Psoas muscle (tissue), 8 donors: ENCODE results near the gene CAP2. TPM values are rescaled to one million over a fixed set of nuclear protein-coding genes. Genes with fewer than 3 reads are reported as not detected.
"Not testable (repeated sequence)": the region's sequence is repeated elsewhere in the genome, so short reads cannot be mapped to it uniquely, and the experiment has no call there.

ENCODE experiments used
- ATAC-seq, 4 donors: fragments of 200-7000 bp; cut with Tn5 transposase; one replicate each; pipeline ENCODE4 v1.9.1; 2020; ENCODE audit warnings: moderate library complexity in 3 of 4, mild to moderate bottlenecking in 2 of 4
- DNase-seq, 2 donors: peaks; one replicate each; pipeline ENCODE4 v3.0.0-alpha.2; 2020
- H3K27ac ChIP-seq: fragments of 200-600 bp; one replicate; pipeline ENCODE4 v1.8.0; 2022
- H3K27me3 ChIP-seq, 3 donors: fragments of 200-600 bp in 1 of 3; one replicate each; pipeline versions ENCODE4 v1.6.1 to v1.8.0; 2013 to 2022; ENCODE audit warnings: low read length in 2 of 3, mild to moderate bottlenecking in 2 of 3, moderate library complexity in 1 of 3; ENCODE audit not compliant: insufficient read depth in 3 of 3
- H3K36me3 ChIP-seq, 2 donors: fragments of 200-600 bp in 1 of 2; one replicate each; pipeline versions ENCODE4 v1.6.1 to v1.8.0; 2013 to 2022; ENCODE audit warnings: low read depth in 1 of 2, mild to moderate bottlenecking in 1 of 2, moderate library complexity in 1 of 2; ENCODE audit not compliant: insufficient read depth in 1 of 2
- H3K4me1 ChIP-seq: fragments of 200-600 bp; one replicate; pipeline ENCODE4 v1.8.0; 2022
- H3K4me3 ChIP-seq: fragments of 200-600 bp; one replicate; pipeline ENCODE4 v1.8.0; 2022; ENCODE audit warnings: mild to moderate bottlenecking
- H3K9me3 ChIP-seq: fragments of 200-600 bp; one replicate; pipeline ENCODE4 v1.8.0; 2022
- WGBS, 3 donors: extraction: QIAGEN DNeasy Blood & Tissue Kit; methylation state at CpG; one replicate each; pipeline versions ENCODE4 v1.1.6 to v1.1.7; 2013; 5-methylcytosine and 5-hydroxymethylcytosine counted together
- intact Hi-C, 2 donors: fragments of 100-400 bp; cut with DNase I; formaldehyde crosslinking; loops; one replicate each; pipeline versions ENCODE4 v1.11.0 to v1.14.2; 2022
- polyA plus RNA-seq, 3 donors: library from polyadenylated mRNA; stranded (reverse); fragments of 200-250 nt; gene quantifications; one replicate each; pipeline ENCODE4 v1.2.3, GENCODE V29; 2013
- total RNA-seq, 4 donors: library from RNA; stranded (reverse); fragmentation: NEBNext Ultra II Directional in 2 of 4; extraction: Animal tissue kit (Norgen Biotek cat#: 25700) in 2 of 4; gene quantifications; one replicate each; pipeline versions ENCODE4 v1.2.1 to v1.2.4, GENCODE V29; 2021 to 2023
- TF ChIP-seq, protein P1 (sequence below): fragments of 200-600 bp; IDR thresholded peaks from one replicate; pipeline ENCODE4 v1.8.0; 2022; ENCODE audit warnings: antibody characterized with exemption
- donor health status: healthy with polysubstance abuse.
- donor health status: DM: no; HTN: no; CAD: no; lungs with moderate emphysema.
- donor health status: Bipolar disorder and iron deficiency.
- donor health status: healthy.
- donor health status: DM: yes; HTN: yes; CAD: no.
- donor health status: DM: no; HTN: no; CAD: no.
- donor health status: DM: no; HTN: no; CAD: no.
- donor health status: DM: yes; HTN: yes; CAD: no.

The CAP2 gene
- total and polyA plus RNA-seq, 7 donors = 176 to 452 (median 344) TPM

DNA sequence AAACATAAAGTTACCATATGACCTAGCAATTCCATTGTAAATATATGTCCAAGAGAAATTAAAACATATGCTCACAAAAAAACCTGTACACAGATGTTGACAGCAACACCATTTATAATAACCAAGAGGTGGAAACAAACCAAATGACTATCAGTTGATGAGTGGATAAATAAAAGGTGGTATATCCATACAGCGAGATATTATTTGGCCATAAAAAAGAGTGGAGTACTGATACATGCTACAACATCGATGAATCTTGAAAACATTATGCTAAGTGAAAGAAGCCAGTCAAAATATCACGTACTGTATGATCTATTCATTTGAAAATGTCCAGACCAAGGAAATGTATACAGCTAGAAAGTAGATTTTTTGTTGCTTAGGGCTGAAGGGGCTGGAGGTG is 2.9 kb downstream of the CAP2 start:
- WGBS, 3 donors = 80 to 94% (median 85%) methylated on average over 3 of the region's 3 CpGs
- no peak for ATAC-seq
- TF ChIP-seq, protein P1, sequence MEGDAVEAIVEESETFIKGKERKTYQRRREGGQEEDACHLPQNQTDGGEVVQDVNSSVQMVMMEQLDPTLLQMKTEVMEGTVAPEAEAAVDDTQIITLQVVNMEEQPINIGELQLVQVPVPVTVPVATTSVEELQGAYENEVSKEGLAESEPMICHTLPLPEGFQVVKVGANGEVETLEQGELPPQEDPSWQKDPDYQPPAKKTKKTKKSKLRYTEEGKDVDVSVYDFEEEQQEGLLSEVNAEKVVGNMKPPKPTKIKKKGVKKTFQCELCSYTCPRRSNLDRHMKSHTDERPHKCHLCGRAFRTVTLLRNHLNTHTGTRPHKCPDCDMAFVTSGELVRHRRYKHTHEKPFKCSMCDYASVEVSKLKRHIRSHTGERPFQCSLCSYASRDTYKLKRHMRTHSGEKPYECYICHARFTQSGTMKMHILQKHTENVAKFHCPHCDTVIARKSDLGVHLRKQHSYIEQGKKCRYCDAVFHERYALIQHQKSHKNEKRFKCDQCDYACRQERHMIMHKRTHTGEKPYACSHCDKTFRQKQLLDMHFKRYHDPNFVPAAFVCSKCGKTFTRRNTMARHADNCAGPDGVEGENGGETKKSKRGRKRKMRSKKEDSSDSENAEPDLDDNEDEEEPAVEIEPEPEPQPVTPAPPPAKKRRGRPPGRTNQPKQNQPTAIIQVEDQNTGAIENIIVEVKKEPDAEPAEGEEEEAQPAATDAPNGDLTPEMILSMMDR = no peak
- no peak for DNase-seq
- H3K9me3 ChIP-seq = no peaks in the 10 kb centered on the region
- peak overlapping the region; percentile 78 for H3K4me3 ChIP-seq
- intact Hi-C loops = loop anchor here in 1 of 2 donors (10.0 kb wide), 1 partner anchor 111 kb away; the partner anchor contains the start of gene RBM24
- H3K36me3 ChIP-seq = peaks cover 0 to 7% of the 10 kb centered on the region in 2 donors
- H3K4me1 ChIP-seq = peaks cover 40% of the 10 kb centered on the region
- H3K27ac ChIP-seq = peak overlapping the region; percentile 97
- H3K27me3 ChIP-seq = no peaks in the 10 kb centered on the region

DNA sequence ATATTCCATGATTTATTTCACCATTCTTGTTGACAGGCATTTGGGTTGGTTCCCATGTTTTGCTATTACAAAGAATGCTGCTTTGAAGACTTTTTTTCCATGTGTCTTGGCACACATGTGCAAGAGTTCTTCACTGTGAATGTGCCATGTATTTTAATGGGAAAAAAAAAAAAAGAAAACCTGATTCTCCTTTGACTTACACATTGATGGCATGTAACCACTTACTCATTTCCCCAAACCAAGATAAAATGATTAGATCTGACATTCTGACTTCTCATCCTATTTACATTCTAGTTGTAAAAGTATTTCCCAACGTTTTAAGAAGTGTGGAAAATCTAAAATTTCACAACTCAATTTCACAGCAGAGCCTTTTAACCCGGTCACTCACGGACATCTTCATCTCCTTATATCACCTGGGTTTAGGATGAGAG is 4.4 kb downstream of the CAP2 start:
- Histone ChIP-seq H3K27ac (peak overlapping the region; percentile 97), H3K4me1 (peaks cover 40% of the 10 kb centered on the region), H3K9me3 (no peaks in the 10 kb centered on the region), H3K36me3 (peaks cover 0 to 7% of the 10 kb centered on the region in 2 donors), H3K4me3 (peak overlapping the region; percentile 40), H3K27me3 (no peaks in the 10 kb centered on the region)
- ATAC-seq (no peak), DNase-seq (no peak)
- TF ChIP-seq, protein P1 = no peak
- intact Hi-C loops = loop anchor here (2.0 to 10.0 kb wide), 2 partner anchors 19 to 113 kb away; partner anchors contain the start of gene RBM24 (in 1 of the 2)
- WGBS, 3 donors = 30 to 62% (median 34%) methylated on average over 3 of the region's 3 CpGs

DNA sequence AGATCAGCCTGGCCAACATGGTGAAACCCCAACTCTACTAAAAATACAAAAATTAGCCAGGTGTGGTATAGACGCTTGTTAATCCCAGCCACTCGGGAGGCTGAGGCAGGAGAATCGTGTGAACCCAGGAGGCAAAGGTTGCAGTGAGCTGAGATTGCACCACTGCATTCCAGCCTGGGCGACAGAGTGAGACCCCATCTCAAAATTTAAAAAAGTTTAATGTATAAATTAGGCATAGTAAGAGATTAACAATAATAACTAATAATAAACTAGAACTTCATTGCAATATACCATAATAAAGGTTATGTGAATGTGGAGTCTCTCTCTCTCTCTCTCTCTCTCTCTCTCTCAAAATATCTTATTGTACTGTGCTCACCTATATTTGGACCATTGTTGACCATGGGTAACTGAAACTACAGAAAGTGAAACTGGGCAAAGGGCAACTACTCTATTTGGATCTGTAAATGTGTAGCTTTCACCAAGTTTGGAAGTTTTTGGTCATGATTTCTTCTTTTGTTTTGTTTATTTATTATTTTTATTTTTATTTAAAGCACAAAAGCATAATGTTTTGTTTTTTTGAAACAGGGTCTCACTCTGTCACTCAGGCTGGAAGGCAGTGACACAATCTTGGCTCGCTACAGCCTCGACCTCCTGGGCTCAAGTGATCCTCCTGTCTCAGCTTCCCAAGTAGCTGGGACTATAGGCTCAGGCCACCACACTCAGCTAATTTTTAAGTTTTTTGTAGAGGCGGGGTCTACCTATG is 12.0 kb downstream of the CAP2 start:
- 50 to 73% (median 56%) methylated on average over 7 of the region's 7 CpGs for WGBS, 3 donors
- H3K4me3 ChIP-seq, H3K27me3 ChIP-seq, intact Hi-C loops, H3K9me3 ChIP-seq, DNase-seq, H3K36me3 ChIP-seq: not testable (repeated sequence)
- peaks cover 40% of the 10 kb centered on the region for H3K4me1 ChIP-seq
- H3K27ac ChIP-seq = peak overlapping the region; percentile 76
- ATAC-seq = peak; percentile 18 to 64 (median 48)

DNA sequence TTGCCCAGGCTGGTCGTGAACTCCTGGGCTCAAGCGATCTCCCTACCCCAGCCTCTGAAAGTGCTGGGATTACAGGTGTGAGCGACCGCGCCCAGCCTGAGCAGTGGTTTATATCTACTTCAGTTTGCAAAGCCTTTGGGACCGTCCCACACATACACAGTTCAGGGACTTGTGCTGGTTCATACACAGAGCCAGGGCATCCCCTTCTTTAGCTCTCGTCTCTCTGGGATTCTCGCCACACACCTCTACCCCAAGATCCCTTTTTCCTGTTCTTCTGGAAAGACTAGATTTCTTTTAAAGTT is 12.5 kb downstream of the CAP2 start:
- intact Hi-C loops = no loop called here
- no peaks in the 10 kb centered on the region for H3K36me3 ChIP-seq
- H3K9me3 ChIP-seq = no peaks in the 10 kb centered on the region
- 72 to 85% (median 73%) methylated on average over 8 of the region's 8 CpGs for WGBS, 3 donors
- peaks cover 39% of the 10 kb centered on the region for H3K4me1 ChIP-seq
- ATAC-seq = peak; percentile 31 to 49 (median 40)
- no peak overlapping the region for H3K4me3 ChIP-seq
- peak overlapping the region; percentile 76 for H3K27ac ChIP-seq
- no peaks in the 10 kb centered on the region for H3K27me3 ChIP-seq
- no peak for DNase-seq
- TF ChIP-seq, protein P1 = no peak

DNA sequence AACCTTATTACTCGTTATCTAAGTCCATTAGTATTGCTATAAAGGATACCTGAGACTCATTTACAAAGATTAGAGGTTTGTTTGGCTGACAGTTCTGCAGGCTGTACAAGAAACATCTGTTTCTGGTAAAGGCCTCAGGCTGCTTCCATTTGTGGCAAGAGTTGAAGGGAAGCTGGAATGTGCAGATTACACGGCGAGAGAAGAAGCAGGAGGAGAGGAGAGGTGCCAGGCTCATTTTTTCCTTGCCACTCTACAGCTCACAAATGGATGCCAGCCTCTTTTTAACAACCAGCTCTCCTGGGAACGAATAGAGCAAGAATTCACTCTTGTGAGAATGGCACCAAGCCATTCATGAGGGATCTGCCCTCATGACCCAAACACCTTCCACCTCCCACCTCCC is 14.7 kb downstream of the CAP2 start:
- Histone ChIP-seq H3K9me3 (no peaks in the 10 kb centered on the region), H3K36me3 (no peaks in the 10 kb centered on the region), H3K27me3 (no peaks in the 10 kb centered on the region), H3K4me1 (peaks cover 48% of the 10 kb centered on the region), H3K4me3 (no peak overlapping the region), H3K27ac (peak overlapping the region; percentile 51)
- TF ChIP-seq, protein P1 = no peak
- intact Hi-C loops = no loop called here
- DNase-seq (no peak), ATAC-seq (no peak)
- 35 to 55% (median 39%) methylated on average over 4 of the region's 4 CpGs for WGBS, 3 donors
